Subcutaneous adipose tissue (tissue), 4 donors: ENCODE data around the gene CYTH3. TPM values are rescaled to one million over a fixed set of nuclear protein-coding genes. Genes with fewer than 3 reads are reported as not detected.

Experiments used
- total RNA-seq, 4 donors: library from RNA; depleted of rRNA; stranded (reverse); fragments of >200 nt; gene quantifications; one replicate each; pipeline ENCODE4 v1.1.0, GENCODE V29; 2016
- TF ChIP-seq, protein P1 (sequence below): fragments of 450-650 bp; IDR thresholded peaks from one replicate; pipeline ENCODE4 v1.5.1; 2016; ENCODE audit warnings: low read depth, mild to moderate bottlenecking, control low read depth, antibody characterized with exemption, moderate library complexity

CYTH3 gene
- total RNA-seq, 4 donors from 2014 or later = 23.6 to 84.0 (median 34.8) TPM

DNA sequence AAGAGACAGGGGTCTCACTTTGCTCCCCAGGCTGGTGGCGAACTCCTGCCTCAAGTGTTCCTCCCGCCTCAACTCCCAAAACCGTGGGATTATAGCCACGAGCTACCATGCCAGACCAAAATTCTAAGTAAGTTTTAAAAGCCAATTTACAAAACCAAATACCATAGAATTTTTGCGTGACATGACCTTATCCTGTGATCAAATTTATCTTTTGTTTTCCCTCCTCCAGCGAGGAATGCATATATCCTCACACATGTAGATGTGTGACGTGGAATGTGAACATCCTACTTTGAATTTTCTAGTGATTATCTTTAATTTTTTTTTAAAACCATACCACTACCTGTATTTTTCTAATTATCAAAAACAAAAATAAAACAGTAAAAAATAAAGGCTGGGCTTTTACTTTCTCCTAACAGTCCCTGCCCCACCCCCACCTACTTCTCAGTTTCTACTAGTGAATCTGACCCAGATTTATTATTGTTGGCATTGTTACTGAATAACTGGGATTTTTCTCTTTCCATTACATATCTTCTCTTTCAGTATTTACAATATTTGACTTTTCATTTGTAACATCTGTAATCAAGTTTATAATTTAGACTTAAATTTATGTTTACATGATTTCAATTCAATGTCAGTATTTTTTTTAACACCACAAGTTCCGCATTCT lies 26.0 kb downstream of the CYTH3 start:
- TF ChIP-seq, protein P1, sequence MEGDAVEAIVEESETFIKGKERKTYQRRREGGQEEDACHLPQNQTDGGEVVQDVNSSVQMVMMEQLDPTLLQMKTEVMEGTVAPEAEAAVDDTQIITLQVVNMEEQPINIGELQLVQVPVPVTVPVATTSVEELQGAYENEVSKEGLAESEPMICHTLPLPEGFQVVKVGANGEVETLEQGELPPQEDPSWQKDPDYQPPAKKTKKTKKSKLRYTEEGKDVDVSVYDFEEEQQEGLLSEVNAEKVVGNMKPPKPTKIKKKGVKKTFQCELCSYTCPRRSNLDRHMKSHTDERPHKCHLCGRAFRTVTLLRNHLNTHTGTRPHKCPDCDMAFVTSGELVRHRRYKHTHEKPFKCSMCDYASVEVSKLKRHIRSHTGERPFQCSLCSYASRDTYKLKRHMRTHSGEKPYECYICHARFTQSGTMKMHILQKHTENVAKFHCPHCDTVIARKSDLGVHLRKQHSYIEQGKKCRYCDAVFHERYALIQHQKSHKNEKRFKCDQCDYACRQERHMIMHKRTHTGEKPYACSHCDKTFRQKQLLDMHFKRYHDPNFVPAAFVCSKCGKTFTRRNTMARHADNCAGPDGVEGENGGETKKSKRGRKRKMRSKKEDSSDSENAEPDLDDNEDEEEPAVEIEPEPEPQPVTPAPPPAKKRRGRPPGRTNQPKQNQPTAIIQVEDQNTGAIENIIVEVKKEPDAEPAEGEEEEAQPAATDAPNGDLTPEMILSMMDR = no peak

DNA sequence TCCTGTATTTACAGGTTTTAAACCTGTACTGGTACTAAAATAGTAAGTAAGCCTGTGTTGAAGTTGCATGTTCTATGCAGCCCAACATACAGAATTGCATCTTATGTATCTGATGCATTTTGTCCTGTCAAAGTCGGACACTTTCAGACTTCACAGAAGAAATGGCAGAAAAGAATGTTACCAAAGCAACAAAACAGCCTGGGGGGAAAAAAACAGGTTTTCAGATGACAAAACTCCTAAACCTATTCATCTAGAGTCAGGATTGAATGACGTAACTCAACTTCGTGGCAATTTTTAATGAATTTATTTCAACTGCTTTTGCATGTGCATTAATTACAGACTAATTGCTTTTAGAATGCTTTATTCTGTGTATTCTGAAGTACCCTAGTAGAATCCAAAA lies 28.4 kb downstream of the CYTH3 start:
- TF ChIP-seq, protein P1 = no peak

DNA sequence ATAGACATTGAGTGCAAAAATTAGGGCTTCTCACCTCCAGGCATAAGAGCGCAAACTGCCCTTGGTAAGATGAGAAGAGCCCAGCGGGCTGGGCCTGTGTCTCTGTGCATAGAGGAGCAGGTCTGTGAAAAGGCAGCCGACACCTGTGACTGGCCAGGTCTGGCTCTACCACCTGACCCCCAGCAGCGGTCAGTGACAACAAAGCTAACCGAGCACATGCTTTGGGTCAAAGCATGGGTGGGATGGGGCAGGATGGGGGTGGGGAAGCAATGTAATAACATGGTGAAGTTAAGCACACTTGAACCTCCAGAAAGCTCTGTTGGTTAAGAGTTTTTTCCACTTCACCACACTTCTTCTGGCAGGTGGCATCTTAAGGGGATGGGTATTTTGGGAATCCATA lies 29.3 kb downstream of the CYTH3 start:
- TF ChIP-seq, protein P1 = no peak

DNA sequence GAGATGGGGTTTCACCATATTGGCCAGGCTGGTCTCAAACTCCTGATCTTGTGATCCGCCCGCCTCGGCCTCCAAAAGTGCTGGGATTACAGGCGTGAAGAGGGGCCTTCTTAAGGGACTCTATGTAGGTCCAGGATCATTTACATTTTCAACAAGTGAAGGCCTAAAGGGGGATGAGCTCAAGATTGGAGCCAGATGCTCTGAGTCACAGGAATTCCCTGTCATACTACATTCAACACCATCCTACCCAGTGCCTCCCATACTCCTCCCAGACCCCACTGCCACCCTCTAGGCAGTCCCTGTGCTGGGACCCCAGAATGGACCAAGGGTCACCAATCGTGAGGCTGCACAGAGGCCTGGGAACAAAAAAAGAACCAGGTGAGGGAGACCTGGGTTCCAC lies 29.9 kb downstream of the CYTH3 start:
- TF ChIP-seq, protein P1 = no peak

DNA sequence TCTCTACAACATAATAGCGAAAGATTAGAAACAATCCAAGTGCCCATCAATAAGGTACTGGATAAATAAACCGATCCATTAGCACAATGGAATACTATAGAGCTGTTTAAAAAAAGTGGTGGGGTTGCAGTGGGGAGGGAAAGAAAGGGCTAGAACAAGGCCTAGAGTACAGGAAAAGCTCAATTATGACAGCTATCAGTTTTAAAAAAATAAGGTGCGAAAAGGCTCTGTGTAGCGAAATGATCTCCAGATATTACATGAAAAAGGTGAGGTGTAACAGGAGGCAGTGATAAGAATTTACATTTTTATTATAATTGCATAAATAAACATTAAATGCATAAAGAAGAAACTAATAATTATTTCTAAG lies 30.8 kb downstream of the CYTH3 start:
- TF ChIP-seq, protein P1 = no peak

DNA sequence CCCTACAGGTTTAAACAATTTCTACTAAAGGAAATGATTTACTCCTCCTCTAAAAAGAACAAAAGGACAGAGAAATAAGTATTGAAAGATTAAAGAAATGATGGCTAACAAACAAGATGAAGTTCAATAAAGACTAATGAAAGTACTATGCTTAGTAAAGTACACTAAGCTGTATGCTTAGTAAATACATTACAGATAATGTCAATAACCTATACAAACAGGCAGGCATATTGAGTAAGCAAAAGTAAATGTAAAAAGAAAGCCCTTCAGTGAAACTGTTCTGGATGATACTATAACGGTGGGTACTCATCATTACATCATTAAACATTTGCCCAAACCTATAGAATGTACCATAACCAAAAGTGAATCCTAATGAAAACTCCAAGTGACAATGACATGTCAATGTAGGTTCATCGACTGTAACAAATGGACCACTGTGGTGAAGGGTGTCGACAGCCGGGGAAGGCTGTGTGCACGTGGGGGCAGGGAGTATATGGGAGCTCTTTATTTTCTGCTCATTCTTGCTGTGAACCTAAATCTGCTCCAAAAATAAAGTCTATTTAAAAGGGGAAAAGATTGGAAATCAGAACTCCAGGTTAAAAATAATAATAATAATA lies 34.0 kb downstream of the CYTH3 start:
- TF ChIP-seq, protein P1 = no peak

DNA sequence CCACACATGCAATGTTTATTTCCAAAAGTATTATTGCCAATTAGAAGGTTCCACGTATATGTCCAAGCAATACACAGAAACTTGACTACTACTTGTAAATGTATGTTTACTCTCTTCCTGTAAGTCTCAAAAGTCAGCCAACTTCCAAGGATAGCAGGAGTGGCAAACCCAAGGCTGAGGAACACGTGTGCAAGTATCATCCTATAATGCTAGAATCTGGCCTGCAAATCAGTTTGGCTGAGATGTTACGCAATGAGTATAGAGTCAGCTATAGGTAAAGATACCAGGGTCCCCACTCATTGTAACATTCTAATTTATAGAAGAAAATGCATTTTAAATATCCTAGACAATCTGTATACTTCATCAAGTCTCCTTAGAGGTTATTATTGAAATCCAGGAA lies 34.7 kb downstream of the CYTH3 start:
- TF ChIP-seq, protein P1 = no peak
